HUES48 (cell line): ENCODE measurements around the gene NKAIN2.
"Not testable (repeated sequence)": the region's sequence is repeated elsewhere in the genome, so short reads cannot be mapped to it uniquely, and the experiment has no call there.

Experiments
- H3K27ac ChIP-seq: one replicate; pipeline ENCODE4 v1.7.0; 2013; ENCODE audit warnings: low read depth, low read length, inconsistent platforms
- H3K27me3 ChIP-seq: 2 replicates; pipeline ENCODE4 v1.6.1; 2013; ENCODE audit warnings: mild to moderate bottlenecking, low read length; ENCODE audit not compliant: control insufficient read depth, insufficient read depth
- H3K36me3 ChIP-seq: 2 replicates; pipeline ENCODE4 v1.6.1; 2013; ENCODE audit warnings: low read length; ENCODE audit not compliant: control insufficient read depth, insufficient read depth
- H3K4me1 ChIP-seq: 2 replicates; pipeline ENCODE4 v1.6.1; 2013; ENCODE audit warnings: mild to moderate bottlenecking, low read length; ENCODE audit not compliant: control insufficient read depth, insufficient read depth
- H3K4me3 ChIP-seq: 2 replicates; pipeline ENCODE4 v1.5.1; 2013; ENCODE audit warnings: mild to moderate bottlenecking, low read depth, low read length
- H3K9ac ChIP-seq: 2 replicates; pipeline ENCODE4 v1.6.1; 2013; ENCODE audit warnings: mild to moderate bottlenecking, low read depth, low read length, moderate library complexity
- H3K9me3 ChIP-seq: 2 replicates; pipeline ENCODE4 v1.6.1; 2013; ENCODE audit warnings: low read length; ENCODE audit not compliant: control insufficient read depth, insufficient read depth

Gene NKAIN2

GRCh38 chr6:124147621-124148020 is 344.0 kb downstream of the NKAIN2 start:
- H3K9ac ChIP-seq, result no peak overlapping the region
- H3K27ac ChIP-seq, result no peak overlapping the region
- H3K4me1 ChIP-seq, result no peaks in the 10 kb centered on the region
- H3K36me3 ChIP-seq, result no peaks in the 10 kb centered on the region
- H3K27me3 ChIP-seq, result no peaks in the 10 kb centered on the region
- H3K4me3 ChIP-seq, result no peak overlapping the region
- no peaks in the 10 kb centered on the region for H3K9me3 ChIP-seq

GRCh38 chr6:124148236-124148957 is 344.7 kb downstream of the NKAIN2 start:
- no peaks in the 10 kb centered on the region for H3K27me3 ChIP-seq

GRCh38 chr6:124149646-124150045 is 346.0 kb downstream of the NKAIN2 start:
- no peaks in the 10 kb centered on the region for H3K9me3 ChIP-seq
- H3K9ac ChIP-seq, result no peak overlapping the region
- H3K4me3 ChIP-seq, result no peak overlapping the region
- no peaks in the 10 kb centered on the region for H3K36me3 ChIP-seq
- H3K4me1 ChIP-seq, result no peaks in the 10 kb centered on the region
- H3K27me3 ChIP-seq, result no peaks in the 10 kb centered on the region
- no peak overlapping the region for H3K27ac ChIP-seq

More at GRCh38 chr6:124148236-124148957, 344.7 kb downstream of the NKAIN2 start:
- Histone ChIP-seq H3K9ac (no peak overlapping the region), H3K4me3 (no peak overlapping the region), H3K9me3 (no peaks in the 10 kb centered on the region), H3K4me1 (no peaks in the 10 kb centered on the region), H3K36me3 (no peaks in the 10 kb centered on the region), H3K27ac (no peak overlapping the region)

- Histone ChIP-seq H3K4me3 (no peak overlapping the region), H3K9ac (no peak overlapping the region), H3K36me3 (no peaks in the 10 kb centered on the region), H3K27me3 (no peaks in the 10 kb centered on the region), H3K27ac (no peak overlapping the region), H3K4me1 (peaks cover 7% of the 10 kb centered on the region; the same call in 1 of the 2 replicates), H3K9me3 (no peaks in the 10 kb centered on the region)
Observed at GRCh38 chr6:124158024-124158423, 354.4 kb downstream of the NKAIN2 start.

- no peaks in the 10 kb centered on the region for H3K4me1 ChIP-seq
- H3K9me3 ChIP-seq, result no peaks in the 10 kb centered on the region
- H3K27ac ChIP-seq, result no peak overlapping the region
- no peak overlapping the region for H3K4me3 ChIP-seq
- H3K9ac ChIP-seq, result no peak overlapping the region
- H3K36me3 ChIP-seq, result no peaks in the 10 kb centered on the region
- no peaks in the 10 kb centered on the region for H3K27me3 ChIP-seq
Observed at GRCh38 chr6:124163676-124164075, 360.0 kb downstream of the NKAIN2 start.

- Histone ChIP-seq H3K27me3 (no peaks in the 10 kb centered on the region), H3K9ac (no peak overlapping the region), H3K36me3 (no peaks in the 10 kb centered on the region), H3K9me3 (no peaks in the 10 kb centered on the region), H3K4me3 (no peak overlapping the region), H3K27ac (no peak overlapping the region), H3K4me1 (no peaks in the 10 kb centered on the region)
Observed at GRCh38 chr6:124164343-124164742, 360.7 kb downstream of the NKAIN2 start.

GRCh38 chr6:124167249-124167648 is 363.6 kb downstream of the NKAIN2 start:
- H3K9me3 ChIP-seq, H3K4me3 ChIP-seq, H3K36me3 ChIP-seq, H3K27me3 ChIP-seq, H3K27ac ChIP-seq, H3K4me1 ChIP-seq, H3K9ac ChIP-seq: not testable (repeated sequence)

GRCh38 chr6:124190256-124190655 is 386.6 kb downstream of the NKAIN2 start:
- H3K36me3 ChIP-seq, result no peaks in the 10 kb centered on the region
- no peak overlapping the region for H3K27ac ChIP-seq
- no peak overlapping the region for H3K9ac ChIP-seq
- H3K27me3 ChIP-seq, result no peaks in the 10 kb centered on the region
- H3K4me1 ChIP-seq, result peaks cover 14% of the 10 kb centered on the region
- no peak overlapping the region for H3K4me3 ChIP-seq
- no peaks in the 10 kb centered on the region for H3K9me3 ChIP-seq

- no peak overlapping the region for H3K27ac ChIP-seq
- no peaks in the 10 kb centered on the region for H3K9me3 ChIP-seq
- no peaks in the 10 kb centered on the region for H3K27me3 ChIP-seq
- no peak overlapping the region for H3K9ac ChIP-seq
- no peaks in the 10 kb centered on the region for H3K36me3 ChIP-seq
- H3K4me1 ChIP-seq, result peaks cover 14% of the 10 kb centered on the region
- H3K4me3 ChIP-seq, result no peak overlapping the region
Observed at GRCh38 chr6:124193132-124193531, 389.5 kb downstream of the NKAIN2 start.

GRCh38 chr6:124197148-124197547 is 393.5 kb downstream of the NKAIN2 start:
- Histone ChIP-seq H3K9me3 (no peaks in the 10 kb centered on the region), H3K27me3 (no peaks in the 10 kb centered on the region), H3K27ac (no peak overlapping the region), H3K36me3 (no peaks in the 10 kb centered on the region), H3K9ac (no peak overlapping the region), H3K4me1 (no peaks in the 10 kb centered on the region; the same call in 1 of the 2 replicates), H3K4me3 (no peak overlapping the region)

- Histone ChIP-seq H3K27me3 (no peaks in the 10 kb centered on the region), H3K4me1 (no peaks in the 10 kb centered on the region; the same call in 1 of the 2 replicates), H3K9me3 (no peaks in the 10 kb centered on the region), H3K36me3 (no peaks in the 10 kb centered on the region), H3K4me3 (no peak overlapping the region), H3K27ac (no peak overlapping the region), H3K9ac (no peak overlapping the region)
Observed at GRCh38 chr6:124199286-124199685, 395.6 kb downstream of the NKAIN2 start.
